ENCODE results near the gene SPEF1.
"Not testable (repeated sequence)": the region's sequence is repeated elsewhere in the genome, so short reads cannot be mapped to it uniquely, and the experiment has no call there.

SPEF1 gene

GRCh38 chr20:3781153-3781910 is at the start of gene SPEF1:
SPEF1 (minus strand) TSS chr20:3781448; CDS start chr20:3781287, 161 bp downstream.
- peak; percentile 93 for DNase-seq

GRCh38 chr20:3829891-3830290 is 48.6 kb upstream of the SPEF1 start:
- DNase-seq = not testable (repeated sequence)

GRCh38 chr20:3828798-3829197 is 47.5 kb upstream of the SPEF1 start:
- no peak for DNase-seq

GRCh38 chr20:3826420-3826819 is 45.2 kb upstream of the SPEF1 start:
- DNase-seq = no peak

- no peak for DNase-seq
Observed at GRCh38 chr20:3825526-3825925, 44.3 kb upstream of the SPEF1 start.

GRCh38 chr20:3823881-3824280 is 42.6 kb upstream of the SPEF1 start:
- no peak for DNase-seq

- DNase-seq = no peak
Observed at GRCh38 chr20:3821996-3822395, 40.7 kb upstream of the SPEF1 start.

- DNase-seq = no peak
Observed at GRCh38 chr20:3820901-3821727, 39.9 kb upstream of the SPEF1 start.

GRCh38 chr20:3820048-3820900 is 39.0 kb upstream of the SPEF1 start, which contains the start of gene AP5S1:
AP5S1 (plus strand) TSS chr20:3820547; CDS start chr20:3822118, 1,571 bp downstream.
- peak; percentile 96 for DNase-seq

GRCh38 chr20:3819411-3820047 is 38.3 kb upstream of the SPEF1 start:
- no peak for DNase-seq

GRCh38 chr20:3818155-3819151 is 37.2 kb upstream of the SPEF1 start:
- DNase-seq = peak; percentile 72

GRCh38 chr20:3815703-3816315 is 34.6 kb upstream of the SPEF1 start:
- no peak for DNase-seq

GRCh38 chr20:3814928-3815495 is 33.8 kb upstream of the SPEF1 start:
- no peak for DNase-seq

GRCh38 chr20:3813848-3814581 is 32.8 kb upstream of the SPEF1 start:
- no peak for DNase-seq

- no peak for DNase-seq
Observed at GRCh38 chr20:3812975-3813847, 32.0 kb upstream of the SPEF1 start.

- no peak for DNase-seq
Observed at GRCh38 chr20:3812259-3812681, 31.0 kb upstream of the SPEF1 start.

- DNase-seq = peak; percentile 99
Observed at GRCh38 chr20:3811467-3812258, 30.4 kb upstream of the SPEF1 start.

GRCh38 chr20:3808544-3808943 is 27.3 kb upstream of the SPEF1 start:
- DNase-seq = no peak
